Neural progenitor cell (in vitro differentiated cells): ENCODE measurements around the gene DAZL. TPM values are rescaled to one million over a fixed set of nuclear protein-coding genes. Genes with fewer than 3 reads are reported as not detected.

Source experiments
- DNase-seq: peaks from one replicate; pipeline ENCODE4 v3.0.0-alpha.2; 2016; ENCODE audit warnings: low spot score
- H2AFZ ChIP-seq: fragments of 200-600 bp; sonication (generic); replicated peaks from 2 replicates; pipeline ENCODE4 v1.6.1; 2016; ENCODE audit warnings: antibody characterized with exemption
- H3F3A ChIP-seq: fragments of 200-600 bp; sonication (generic); 2 replicates; pipeline ENCODE4 v1.6.1; 2016; ENCODE audit warnings: antibody characterized with exemption, low read depth
- H3K27ac ChIP-seq: fragments of 200-600 bp; sonication (generic); 2 replicates; pipeline ENCODE4 v1.5.1; 2016; ENCODE audit warnings: mild to moderate bottlenecking
- H3K27me3 ChIP-seq: fragments of 200-600 bp; sonication (generic); 2 replicates; pipeline ENCODE4 v1.6.1; 2016; ENCODE audit warnings: mild to moderate bottlenecking, moderate library complexity
- H3K36me3 ChIP-seq: fragments of 200-600 bp; sonication (generic); 2 replicates; pipeline ENCODE4 v1.5.1; 2016
- H3K4me1 ChIP-seq: fragments of 200-600 bp; sonication (generic); 2 replicates; pipeline ENCODE4 v1.6.1; 2016; ENCODE audit warnings: mixed run types
- H3K4me2 ChIP-seq: fragments of 200-600 bp; sonication (generic); 2 replicates; pipeline ENCODE4 v1.6.1; 2016
- H3K4me3 ChIP-seq: fragments of 200-600 bp; sonication (generic); 2 replicates; pipeline ENCODE4 v1.5.1; 2016
- H3K79me2 ChIP-seq: fragments of 200-600 bp; sonication (generic); 2 replicates; pipeline ENCODE4 v1.6.1; 2016; ENCODE audit warnings: low read depth
- H3K9ac ChIP-seq: fragments of 200-600 bp; sonication (generic); 2 replicates; pipeline ENCODE4 v1.6.1; 2016
- H3K9me3 ChIP-seq: fragments of 200-600 bp; sonication (generic); 2 replicates; pipeline ENCODE4 v1.5.1; 2016; ENCODE audit warnings: low read depth
- H4K20me1 ChIP-seq: fragments of 200-600 bp; sonication (generic); 2 replicates; pipeline ENCODE4 v1.6.1; 2016; ENCODE audit warnings: low read depth
- H3K27ac Mint-ChIP-seq: 3 replicates; pipeline ENCODE4 v1.8.0; 2021; ENCODE audit warnings: mixed read lengths
- H3K27me3 Mint-ChIP-seq: 2 replicates; pipeline ENCODE4 v1.8.0; 2022; ENCODE audit warnings: low read depth, mild to moderate bottlenecking, inconsistent platforms, moderate library complexity, mixed read lengths; ENCODE audit not compliant: insufficient read depth
- H3K36me3 Mint-ChIP-seq: 3 replicates; pipeline ENCODE4 v1.8.0; 2021; ENCODE audit warnings: mixed read lengths
- H3K4me1 Mint-ChIP-seq: 3 replicates; pipeline ENCODE4 v1.8.0; 2021; ENCODE audit warnings: mixed read lengths
- H3K4me3 Mint-ChIP-seq: 3 replicates; pipeline ENCODE4 v1.8.0; 2021; ENCODE audit warnings: mild to moderate bottlenecking, moderate library complexity, mixed read lengths
- H3K9me3 Mint-ChIP-seq: 3 replicates; pipeline ENCODE4 v1.8.0; 2020; ENCODE audit warnings: mixed read lengths
- CTCF ChIP-seq: fragments of 200-600 bp; sonication (generic); IDR thresholded peaks from 2 replicates; pipeline ENCODE4 v1.5.1; 2017; ENCODE audit warnings: antibody characterized with exemption, mild to moderate bottlenecking
- EZH2 ChIP-seq: fragments of 200-600 bp; sonication (generic); IDR thresholded peaks from 2 replicates; pipeline ENCODE4 v1.6.1; 2017; ENCODE audit warnings: antibody characterized with exemption, mild to moderate bottlenecking, moderate library complexity
- EZH2phosphoT487 ChIP-seq: fragments of 200-600 bp; sonication (generic); IDR thresholded peaks from 2 replicates; pipeline ENCODE4 v1.6.1; 2017; ENCODE audit warnings: antibody characterized with exemption
- total RNA-seq: library from RNA; depleted of rRNA; stranded (reverse); fragments of >200 nt; gene quantifications from 2 replicates; pipeline ENCODE4 v1.2.3, GENCODE V29; 2015; ENCODE audit warnings: low replicate concordance

Gene DAZL
- total RNA-seq, result 3.2 and 4.7 TPM in 2 replicates

GRCh38 chr3:16604887-16605602 is at the start of gene DAZL:
Gene DAZL (minus strand): TSS chr3:16605423. CDS start chr3:16605205, 218 bp downstream.
- no peaks in the 10 kb centered on the region for H3K27me3 ChIP-seq
- H3F3A ChIP-seq, result peaks cover 20% of the 10 kb centered on the region
- Mint-ChIP-seq H3K36me3 (no peaks in the 10 kb centered on the region), H3K27me3 (no peaks in the 10 kb centered on the region), H3K4me1 (no peaks in the 10 kb centered on the region), H3K9me3 (no peaks in the 10 kb centered on the region), H3K4me3 (no peak within 1 kb of the TSS), H3K27ac (no peak within 1 kb of the TSS)
- no peak for DNase-seq
- TF ChIP-seq EZH2, result no peak
- no peak for TF ChIP-seq EZH2phosphoT487
- TF ChIP-seq CTCF, result no peak
- H3K27ac ChIP-seq, result no peak within 1 kb of the TSS
- H3K4me1 ChIP-seq, result peaks cover 6% of the 10 kb centered on the region
- H3K4me3 ChIP-seq, result no peak within 1 kb of the TSS
- no peaks in the 10 kb centered on the region for H3K9me3 ChIP-seq
- no peaks in the 10 kb centered on the region for H4K20me1 ChIP-seq
- no peaks in the 10 kb centered on the region for H3K79me2 ChIP-seq
- no peak within 1 kb of the TSS for H3K9ac ChIP-seq
- H3K4me2 ChIP-seq, result no peak within 1 kb of the TSS
- H2AFZ ChIP-seq, result peak within 1 kb of the TSS; percentile 50
- no peaks in the 10 kb centered on the region for H3K36me3 ChIP-seq

GRCh38 chr3:16654976-16655375 is 49.8 kb upstream of the DAZL start:
- Histone ChIP-seq H4K20me1 (no peaks in the 10 kb centered on the region), H3K27me3 (no peaks in the 10 kb centered on the region), H3K9ac (no peak overlapping the region), H3K4me3 (no peak overlapping the region), H3K36me3 (no peaks in the 10 kb centered on the region), H3K4me1 (peaks cover 55% of the 10 kb centered on the region), H3K9me3 (no peaks in the 10 kb centered on the region), H3F3A (peaks cover 35% of the 10 kb centered on the region), H3K4me2 (no peak overlapping the region), H3K27ac (no peak overlapping the region), H3K79me2 (peaks cover 53% of the 10 kb centered on the region), H2AFZ (peak overlapping the region; percentile 66)
- Mint-ChIP-seq H3K27ac (no peak overlapping the region), H3K9me3 (no peaks in the 10 kb centered on the region), H3K27me3 (no peaks in the 10 kb centered on the region), H3K36me3 (no peaks in the 10 kb centered on the region), H3K4me1 (peaks cover 16% of the 10 kb centered on the region), H3K4me3 (no peak overlapping the region)
- no peak for TF ChIP-seq EZH2phosphoT487
- no peak for DNase-seq

GRCh38 chr3:16653712-16654111 is 48.5 kb upstream of the DAZL start:
- Histone ChIP-seq H2AFZ (peak overlapping the region; percentile 66), H3K36me3 (no peaks in the 10 kb centered on the region), H3K27me3 (no peaks in the 10 kb centered on the region), H3K9me3 (no peaks in the 10 kb centered on the region), H3K4me3 (no peak overlapping the region), H3K9ac (no peak overlapping the region), H3K4me1 (peaks cover 42% of the 10 kb centered on the region), H3K79me2 (peaks cover 63% of the 10 kb centered on the region), H3F3A (peaks cover 23% of the 10 kb centered on the region), H3K4me2 (no peak overlapping the region), H4K20me1 (no peaks in the 10 kb centered on the region), H3K27ac (no peak overlapping the region)
- TF ChIP-seq EZH2 (no peak), CTCF (no peak), EZH2phosphoT487 (no peak)
- no peaks in the 10 kb centered on the region for H3K9me3 Mint-ChIP-seq
- H3K4me1 Mint-ChIP-seq, result peaks cover 13% of the 10 kb centered on the region
- no peaks in the 10 kb centered on the region for H3K36me3 Mint-ChIP-seq
- no peak overlapping the region for H3K4me3 Mint-ChIP-seq
- no peak for DNase-seq
- H3K27me3 Mint-ChIP-seq, result no peaks in the 10 kb centered on the region
- H3K27ac Mint-ChIP-seq, result no peak overlapping the region

GRCh38 chr3:16647668-16648067 is 42.4 kb upstream of the DAZL start:
- H3K27ac ChIP-seq, result no peak overlapping the region
- Mint-ChIP-seq H3K4me3 (no peak overlapping the region), H3K9me3 (no peaks in the 10 kb centered on the region), H3K27ac (no peak overlapping the region), H3K27me3 (no peaks in the 10 kb centered on the region), H3K36me3 (no peaks in the 10 kb centered on the region), H3K4me1 (no peaks in the 10 kb centered on the region)
- H3K4me3 ChIP-seq, result no peak overlapping the region
- no peak overlapping the region for H3K4me2 ChIP-seq
- no peaks in the 10 kb centered on the region for H3K9me3 ChIP-seq
- H4K20me1 ChIP-seq, result no peaks in the 10 kb centered on the region
- H3F3A ChIP-seq, result no peaks in the 10 kb centered on the region
- no peak overlapping the region for H3K9ac ChIP-seq
- no peak for DNase-seq
- no peaks in the 10 kb centered on the region for H3K27me3 ChIP-seq
- peaks cover 28% of the 10 kb centered on the region for H3K79me2 ChIP-seq
- H2AFZ ChIP-seq, result peak overlapping the region; percentile 22
- TF ChIP-seq CTCF (no peak), EZH2 (no peak), EZH2phosphoT487 (no peak)
- no peaks in the 10 kb centered on the region for H3K4me1 ChIP-seq
- H3K36me3 ChIP-seq, result no peaks in the 10 kb centered on the region
